Central memory CD4-positive, alpha-beta T cell (primary cell): ENCODE measurements around the gene RAX2.
"Not testable (repeated sequence)": the region's sequence is repeated elsewhere in the genome, so short reads cannot be mapped to it uniquely, and the experiment has no call there.

Source experiments
- DNase-seq: peaks from one replicate; pipeline ENCODE4 v3.0.0; 2022

RAX2 gene

DNA sequence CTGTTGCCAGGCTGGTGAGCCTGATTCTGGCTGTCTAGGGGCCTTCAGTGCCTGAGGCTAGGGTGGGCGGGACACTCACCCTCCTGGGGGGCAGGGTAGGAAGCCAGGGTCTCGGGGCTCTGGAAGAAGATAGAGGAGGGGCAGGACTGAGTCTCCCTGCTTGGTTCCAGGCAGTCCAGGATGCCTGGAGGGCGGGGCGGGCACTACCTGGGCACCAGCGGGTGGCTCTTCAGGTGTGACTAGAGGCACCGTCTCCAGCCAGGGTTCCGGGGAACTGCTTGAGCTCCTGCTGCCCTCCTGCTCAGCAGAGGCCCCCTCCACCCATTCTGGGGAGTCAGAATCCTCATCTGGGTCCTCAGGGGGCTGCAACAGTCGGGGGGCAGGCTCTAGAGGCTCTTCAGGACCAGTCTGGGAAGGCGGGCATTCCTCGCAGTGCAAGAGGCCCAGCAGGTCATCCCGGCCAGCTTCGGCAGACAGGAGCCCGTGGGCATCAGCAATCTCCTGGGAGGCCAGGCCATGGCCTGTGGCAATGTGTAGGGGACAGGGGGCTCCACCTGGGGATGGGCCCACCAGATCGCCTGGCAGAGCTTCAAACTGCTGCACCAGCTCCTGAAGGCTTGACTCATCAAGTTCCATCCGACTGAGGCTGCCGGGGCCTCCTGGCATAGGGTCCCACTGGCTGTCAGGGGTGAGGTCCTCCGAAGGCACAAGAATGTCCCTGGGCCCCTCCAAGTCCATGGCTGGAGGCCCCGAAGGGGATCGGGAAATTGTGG is 12.4 kb downstream of the RAX2 start:
- no peak for DNase-seq

- DNase-seq: not testable (repeated sequence)
These were observed 13.7 kb downstream of the RAX2 start for GRCh38 chr19:3758297-3758696.

- not testable (repeated sequence) for DNase-seq
These were observed 14.3 kb downstream of the RAX2 start for GRCh38 chr19:3757705-3758104.

- no peak for DNase-seq
These were observed 18.2 kb downstream of the RAX2 start for GRCh38 chr19:3753631-3754410.

DNA sequence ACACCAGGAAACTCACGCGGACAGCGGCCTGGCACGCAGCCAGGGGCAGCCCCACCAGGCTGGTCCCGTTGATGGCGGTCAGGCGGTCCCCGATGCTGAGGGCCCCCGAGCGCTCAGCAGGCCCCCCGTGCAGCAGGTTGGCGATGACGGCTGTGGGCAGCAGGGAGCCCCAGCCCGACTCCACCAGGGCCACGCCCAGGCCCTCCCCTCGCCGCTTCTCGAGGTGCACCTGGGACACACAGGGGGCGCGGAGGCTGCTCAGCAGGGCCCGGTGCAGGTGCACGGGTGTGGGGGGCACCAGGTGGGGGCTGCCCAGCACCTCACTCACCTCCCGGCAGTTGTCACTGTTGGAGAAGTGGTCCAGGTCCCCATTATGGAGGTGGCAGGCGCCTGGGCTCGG is 19.5 kb downstream of the RAX2 start:
- DNase-seq: no peak

DNA sequence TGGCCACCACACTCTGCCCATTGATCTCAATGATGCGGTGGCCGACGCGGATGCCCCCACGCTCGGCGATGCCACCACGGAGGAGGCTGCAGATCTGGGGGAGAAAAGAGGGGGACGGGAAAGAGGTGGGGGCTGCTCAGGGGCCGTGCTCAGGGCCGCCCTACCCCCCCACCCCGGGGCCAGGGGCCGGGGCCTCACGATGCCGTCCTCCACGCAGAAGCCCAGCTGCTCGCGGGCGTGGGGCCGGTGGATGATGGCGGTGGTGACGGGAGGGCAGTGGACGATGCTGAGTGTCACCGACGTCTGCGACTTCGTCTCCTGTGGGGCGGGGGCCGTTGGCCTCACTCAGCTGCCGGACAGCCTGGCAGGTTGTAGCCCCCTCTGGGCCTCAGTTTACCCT is 20.8 kb downstream of the RAX2 start:
- no peak for DNase-seq

- no peak for DNase-seq
These were observed 21.8 kb downstream of the RAX2 start for GRCh38 chr19:3750211-3750610.

DNA sequence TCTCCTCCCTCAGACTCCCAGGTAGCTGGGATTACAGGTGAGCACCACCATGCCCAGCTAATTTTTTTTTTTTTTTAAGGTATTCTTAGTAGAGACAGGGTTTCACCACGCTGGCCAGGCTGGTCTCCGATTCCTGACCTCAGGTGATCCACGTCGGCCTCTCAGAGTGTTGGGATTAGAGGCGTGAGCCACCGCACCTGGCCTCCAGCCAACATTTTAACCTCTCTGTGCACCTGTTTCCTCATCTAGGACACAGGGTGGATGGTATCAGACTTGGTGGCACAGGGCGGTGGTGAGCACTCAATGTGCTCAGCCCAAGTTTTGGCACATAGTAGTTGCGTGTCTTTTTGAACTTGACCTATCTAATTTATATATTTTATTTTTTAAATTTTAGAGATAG is 23.1 kb downstream of the RAX2 start:
- no peak for DNase-seq

- DNase-seq: no peak
These were observed 25.5 kb downstream of the RAX2 start for GRCh38 chr19:3746371-3747056.

DNA sequence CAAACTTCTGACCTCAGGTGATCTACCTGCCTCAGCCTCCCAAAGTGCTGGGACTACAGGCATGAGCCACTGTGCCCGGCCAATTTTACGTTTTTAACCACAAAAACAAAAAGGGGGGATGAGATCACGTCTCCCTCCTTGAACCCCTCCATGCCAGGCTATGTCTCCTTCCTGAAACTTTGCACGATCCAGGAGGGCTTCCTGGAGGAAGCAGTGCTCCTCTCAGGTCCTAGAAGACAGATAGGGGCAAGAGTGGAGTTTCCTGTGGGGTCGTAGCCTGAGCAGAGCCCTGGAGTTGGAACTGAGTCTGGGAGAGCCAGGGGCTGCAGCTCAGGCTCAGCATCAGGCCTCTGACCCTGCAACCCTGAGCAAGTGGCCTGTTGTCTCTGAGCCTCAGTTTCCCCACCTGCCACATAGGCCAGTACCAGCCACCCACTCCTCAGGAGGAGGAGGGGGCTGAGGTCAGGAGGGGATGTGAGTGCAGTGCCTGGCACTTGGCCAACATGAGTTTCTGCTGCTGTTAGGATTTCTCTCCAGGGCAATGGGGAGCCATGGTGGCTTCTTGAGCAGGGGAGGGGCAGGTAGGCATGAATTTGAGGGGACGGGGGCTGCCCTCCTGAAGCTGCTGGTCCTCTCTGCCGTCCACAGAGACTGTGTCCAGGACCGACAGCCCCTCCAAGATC is 26.5 kb downstream of the RAX2 start:
- DNase-seq: no peak

DNA sequence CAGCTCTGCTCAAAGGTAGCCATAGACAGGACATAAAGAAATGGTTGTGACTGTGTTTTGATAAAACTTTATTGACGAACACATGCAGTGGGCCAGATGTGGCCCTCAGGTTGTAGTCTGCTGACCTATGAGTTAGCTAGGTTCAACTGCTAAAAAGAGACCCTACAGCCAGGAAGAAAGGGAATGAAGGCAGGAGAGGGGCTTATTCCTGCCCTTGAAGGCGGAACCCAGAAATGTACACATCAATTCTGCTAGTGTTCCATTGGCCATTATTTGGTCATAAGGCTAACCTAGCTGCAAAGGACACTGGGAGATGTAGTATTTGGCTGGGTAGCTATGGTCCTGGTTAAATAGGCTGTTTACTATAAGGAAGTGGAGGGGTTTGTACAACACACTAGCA is 28.5 kb downstream of the RAX2 start:
- DNase-seq: no peak

DNA sequence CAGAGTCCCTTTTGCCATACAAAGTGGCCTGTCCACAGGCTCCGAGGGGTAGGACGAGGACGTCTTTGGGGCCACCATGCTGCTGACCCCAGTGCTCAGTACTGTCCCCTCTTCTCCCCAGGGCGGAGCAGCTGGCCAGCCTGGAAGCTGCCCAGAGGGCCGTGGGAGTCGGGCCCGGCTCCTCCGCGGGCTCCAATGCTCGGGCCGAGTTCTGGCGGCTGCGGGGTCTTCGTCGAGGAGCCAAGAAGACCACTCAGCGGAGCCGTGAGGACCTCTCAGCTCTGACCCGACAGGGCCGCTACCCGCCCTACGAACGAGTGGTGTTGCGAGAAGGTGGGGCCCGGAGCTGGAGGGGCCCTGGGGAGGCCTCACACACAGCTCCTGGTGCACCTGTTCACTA is 31.6 kb downstream of the RAX2 start:
- no peak for DNase-seq

- DNase-seq: no peak
These were observed 33.4 kb downstream of the RAX2 start for GRCh38 chr19:3738477-3739220.

GRCh38 chr19:3737487-3738205 is 34.4 kb downstream of the RAX2 start:
- DNase-seq: no peak

DNA sequence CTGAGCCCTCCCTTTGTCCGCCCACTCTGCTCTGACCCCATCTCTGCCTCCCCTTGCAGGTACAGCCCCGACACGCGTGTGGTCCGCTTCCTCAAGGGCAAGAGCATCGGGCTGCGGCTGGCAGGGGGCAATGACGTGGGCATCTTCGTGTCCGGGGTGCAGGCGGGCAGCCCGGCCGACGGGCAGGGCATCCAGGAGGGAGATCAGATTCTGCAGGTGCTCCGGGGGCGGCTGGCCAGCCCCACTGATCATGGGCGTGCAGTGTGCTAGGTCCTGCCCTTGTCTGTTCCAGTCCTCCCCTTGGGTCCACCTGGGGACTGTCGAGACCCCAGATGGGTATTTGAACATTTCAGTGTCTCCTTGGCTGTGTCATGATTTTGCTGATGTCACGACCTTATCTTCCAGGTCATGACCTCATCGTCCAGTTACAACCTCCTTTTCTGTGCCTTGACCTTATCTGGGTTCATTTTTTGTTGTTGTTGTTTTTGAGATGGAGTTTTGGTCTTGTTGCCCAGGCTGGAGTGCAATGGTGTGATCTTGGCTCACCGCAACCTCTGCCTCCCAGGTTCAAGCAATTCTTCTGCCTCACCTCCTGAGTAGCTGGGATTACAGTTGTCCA is 35.8 kb downstream of the RAX2 start:
- no peak for DNase-seq

DNA sequence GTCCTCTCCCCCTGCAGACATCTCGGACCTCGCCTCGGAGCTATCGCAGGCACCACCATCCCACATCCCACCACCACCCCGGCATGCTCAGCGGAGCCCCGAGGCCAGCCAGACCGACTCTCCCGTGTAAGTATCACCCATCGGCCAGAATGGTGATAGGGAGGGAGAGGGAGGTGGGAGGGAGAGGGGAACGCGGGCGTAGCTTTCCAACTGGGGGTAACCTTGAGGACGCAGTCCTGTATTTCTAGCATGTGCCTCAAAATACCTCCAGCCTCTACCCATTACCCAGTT is 37.8 kb downstream of the RAX2 start:
- DNase-seq: no peak

- DNase-seq: no peak
These were observed 38.3 kb downstream of the RAX2 start for GRCh38 chr19:3733549-3734309.

GRCh38 chr19:3732108-3732507 is 39.9 kb downstream of the RAX2 start:
- no peak for DNase-seq

DNA sequence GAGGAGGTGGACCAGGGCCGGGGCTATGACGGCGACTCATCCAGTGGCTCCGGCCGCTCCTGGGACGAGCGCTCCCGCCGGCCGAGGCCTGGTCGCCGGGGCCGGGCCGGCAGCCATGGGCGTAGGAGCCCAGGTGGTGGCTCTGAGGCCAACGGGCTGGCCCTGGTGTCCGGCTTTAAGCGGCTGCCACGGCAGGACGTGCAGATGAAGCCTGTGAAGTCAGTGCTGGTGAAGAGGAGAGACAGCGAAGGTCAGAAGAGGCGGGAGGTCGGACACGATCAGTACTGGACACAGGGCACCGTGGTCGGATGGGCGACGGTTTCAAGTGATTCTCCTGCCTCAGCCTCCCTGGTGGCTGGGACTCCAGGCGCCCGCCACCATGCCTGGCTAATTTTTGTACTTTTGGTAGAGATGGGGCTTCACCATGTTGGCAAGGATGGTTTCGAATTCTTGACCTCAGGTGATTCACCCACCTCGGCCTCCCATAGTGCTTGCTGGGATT is 41.5 kb downstream of the RAX2 start:
- DNase-seq: no peak

GRCh38 chr19:3725640-3726310 is 46.3 kb downstream of the RAX2 start:
- no peak for DNase-seq
